NCI-H460 (cell line): ENCODE measurements around the gene NUB1. TPM values are rescaled to one million over a fixed set of nuclear protein-coding genes. Genes with fewer than 3 reads are reported as not detected.

Source experiments
- DNase-seq: peaks from one replicate; pipeline ENCODE4 v3.0.0-alpha.2; 2016; ENCODE audit warnings: low read depth; ENCODE audit errors: extremely low read depth
- total RNA-seq: library from RNA; depleted of rRNA; stranded (reverse); fragments of >200 nt; shearing (Covaris generic); gene quantifications from 2 replicates; pipeline ENCODE4 v1.2.3, GENCODE V29; 2014

The NUB1 gene
- total RNA-seq, 1 experiment from 2014 or later, result 83.1 TPM

- no peak for DNase-seq
Observed at GRCh38 chr7:151386301-151387160, 44.9 kb downstream of the NUB1 start.

GRCh38 chr7:151387161-151388006 is 45.8 kb downstream of the NUB1 start:
- no peak for DNase-seq

GRCh38 chr7:151388007-151388297 is 46.3 kb downstream of the NUB1 start:
- no peak for DNase-seq

- DNase-seq, result no peak
Observed at GRCh38 chr7:151388430-151388829, 46.8 kb downstream of the NUB1 start.

- no peak for DNase-seq
Observed at GRCh38 chr7:151389096-151389767, 47.6 kb downstream of the NUB1 start.

GRCh38 chr7:151389768-151390597 is 48.4 kb downstream of the NUB1 start:
- DNase-seq, result no peak

- DNase-seq, result no peak
Observed at GRCh38 chr7:151390598-151391357, 49.2 kb downstream of the NUB1 start.

- no peak for DNase-seq
Observed at GRCh38 chr7:151391358-151391730, 49.7 kb downstream of the NUB1 start.

- DNase-seq, result no peak
Observed at GRCh38 chr7:151392002-151392401, 50.4 kb downstream of the NUB1 start.

- DNase-seq, result no peak
Observed at GRCh38 chr7:151392426-151392825, 50.8 kb downstream of the NUB1 start.

- DNase-seq, result no peak
Observed at GRCh38 chr7:151393031-151393977, 51.7 kb downstream of the NUB1 start.

- no peak for DNase-seq
Observed at GRCh38 chr7:151394076-151395035, 52.7 kb downstream of the NUB1 start.

- no peak for DNase-seq
Observed at GRCh38 chr7:151395036-151395367, 53.4 kb downstream of the NUB1 start.

- no peak for DNase-seq
Observed at GRCh38 chr7:151396328-151396970, 54.8 kb downstream of the NUB1 start.

- DNase-seq, result no peak
Observed at GRCh38 chr7:151397026-151397425, 55.4 kb downstream of the NUB1 start.

GRCh38 chr7:151398446-151399304 is 57.1 kb downstream of the NUB1 start:
- DNase-seq, result no peak
